Activated CD4-positive, alpha-beta T cell treated with anti-CD3 and anti-CD28 coated beads, Interleukin-2, amount 50 U/mL, for 4 hours (primary cell): Measurements from ENCODE around the gene BIRC2.

ENCODE experiments used
- DNase-seq, 2 experiments: peaks; one replicate each; pipeline ENCODE4 v3.0.0-alpha.2; 2020

BIRC2 gene

DNA sequence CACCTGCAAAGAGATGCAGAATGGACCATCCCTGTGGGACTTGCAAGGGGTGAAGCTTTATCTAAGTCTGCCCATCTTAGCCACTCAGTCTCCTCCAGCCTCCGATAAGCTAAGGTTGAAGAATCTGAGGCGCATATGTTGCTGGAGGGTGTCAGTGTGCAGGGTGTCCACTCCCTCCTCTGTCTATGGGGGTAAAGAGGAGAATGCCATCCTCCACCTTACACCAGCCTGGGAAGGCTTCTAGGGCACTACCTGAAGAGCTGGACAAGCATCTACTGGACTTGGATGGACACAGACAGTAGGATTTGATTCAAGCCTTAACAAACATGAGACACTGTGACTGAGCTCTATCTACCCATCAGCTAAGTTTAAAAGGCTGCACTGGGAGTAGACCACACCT is 59.1 kb downstream of the BIRC2 start:
- no peak for DNase-seq

DNA sequence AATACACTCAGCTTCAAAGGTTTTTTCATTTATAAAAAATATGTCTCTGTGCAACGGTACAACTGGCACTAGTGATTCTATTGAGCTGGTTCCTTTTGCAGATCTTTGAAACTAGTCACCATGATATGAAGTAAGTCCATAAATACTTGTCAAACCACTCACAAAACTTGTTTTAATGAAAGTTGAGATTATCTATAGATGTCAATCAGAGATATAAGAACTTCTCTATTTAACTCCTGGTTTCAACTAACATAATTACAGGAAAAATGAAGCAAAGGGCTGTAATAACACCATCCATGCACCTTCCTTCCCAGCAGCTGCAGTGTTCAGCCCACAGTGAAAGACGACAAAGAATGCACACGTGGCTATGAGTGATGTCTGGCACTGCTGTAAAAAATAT is 60.9 kb downstream of the BIRC2 start:
- no peak for DNase-seq

DNA sequence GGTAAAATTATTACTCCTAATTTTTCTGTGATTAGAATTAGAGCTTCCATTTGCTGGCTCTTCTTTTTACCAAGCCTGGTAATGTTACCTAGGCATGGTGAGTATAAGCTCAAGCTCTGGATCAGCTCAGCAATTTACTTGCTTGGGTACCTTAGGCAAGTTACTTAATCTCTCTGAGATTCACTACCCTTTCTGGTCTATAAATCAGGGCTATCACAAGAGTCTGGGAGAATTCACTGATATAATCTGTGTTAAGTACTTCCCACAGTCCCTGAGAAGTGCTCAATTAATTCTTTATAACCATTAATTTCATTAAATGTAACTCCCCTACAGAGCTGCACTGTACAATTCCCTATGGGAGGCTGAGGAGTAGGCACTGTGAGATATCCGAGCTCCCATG is 61.3 kb downstream of the BIRC2 start:
- no peak for DNase-seq

DNA sequence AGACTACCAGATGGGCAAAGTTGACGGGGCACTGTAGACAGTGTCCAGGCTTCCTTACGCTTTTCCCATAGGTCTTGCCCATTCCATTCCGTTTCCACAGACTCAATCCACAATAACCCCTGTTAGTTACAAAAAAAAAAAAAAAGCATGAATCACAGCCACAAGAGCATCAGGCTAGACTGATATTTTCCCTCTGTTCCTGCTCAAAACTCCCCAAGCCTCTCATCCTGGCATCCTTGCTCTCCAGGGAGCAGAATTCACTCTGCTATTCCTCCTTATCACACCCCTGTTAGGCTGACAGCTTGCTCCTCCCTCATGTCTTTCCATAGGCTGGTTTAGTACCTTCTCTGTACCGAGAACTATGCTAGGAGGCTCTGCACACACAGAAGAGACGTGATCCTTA is 63.4 kb downstream of the BIRC2 start:
- DNase-seq: no peak

DNA sequence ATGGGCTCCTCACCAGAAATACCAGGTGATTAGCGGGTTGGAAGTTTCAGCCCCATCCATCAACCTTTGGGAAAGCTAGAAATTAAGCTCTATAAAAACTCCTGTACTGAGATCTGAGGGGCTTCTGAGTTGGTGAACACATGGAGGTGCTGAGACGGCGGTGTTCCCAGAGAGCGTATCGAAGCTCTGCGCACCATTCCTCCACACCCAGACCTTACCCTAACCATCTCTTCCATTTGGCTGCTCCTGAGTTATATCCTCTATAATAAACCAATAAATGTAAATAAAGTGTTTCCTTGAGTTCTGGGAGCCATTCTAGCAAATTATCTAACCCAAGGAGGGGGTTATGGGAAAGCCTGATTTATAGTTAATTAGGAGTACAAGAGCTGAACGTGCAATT is 64.1 kb downstream of the BIRC2 start:
- DNase-seq: no peak

DNA sequence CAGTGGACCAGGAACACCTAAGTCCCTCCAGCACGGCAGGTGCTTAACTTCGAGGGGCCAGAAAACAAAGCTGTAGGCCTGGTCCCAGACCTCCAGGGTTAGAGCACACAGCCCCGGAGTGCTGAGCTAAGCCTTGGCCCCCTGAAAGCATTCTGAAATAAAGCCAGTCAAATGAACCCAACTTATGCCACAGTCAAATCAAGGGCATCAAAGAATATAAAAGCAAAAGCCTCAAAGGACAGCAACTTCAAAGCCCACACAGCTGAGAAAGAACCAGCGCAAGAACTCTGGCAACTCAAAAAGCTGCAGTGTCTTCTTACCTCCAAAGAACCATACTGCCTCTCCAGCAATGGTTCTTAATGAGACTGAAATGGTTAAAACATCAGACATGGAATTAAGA is 66.5 kb downstream of the BIRC2 start:
- no peak for DNase-seq

DNA sequence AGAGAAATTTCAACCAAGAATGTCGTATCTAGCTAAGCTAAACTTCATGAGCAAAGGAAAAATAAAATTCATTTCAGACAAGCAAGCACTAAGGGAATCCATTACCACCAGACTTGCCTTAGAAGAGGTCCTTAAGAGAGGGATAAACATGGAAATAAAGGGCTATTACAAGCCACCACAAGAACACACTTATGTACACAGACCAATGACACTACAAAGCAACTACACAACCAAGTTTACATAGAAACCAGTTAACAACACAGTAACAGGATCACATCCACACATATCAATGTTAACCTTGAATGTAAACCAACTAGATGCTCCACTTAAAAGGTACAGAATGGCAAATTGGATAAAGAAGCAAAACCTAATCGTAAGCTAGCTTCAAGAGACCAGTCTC is 67.5 kb downstream of the BIRC2 start:
- no peak for DNase-seq

DNA sequence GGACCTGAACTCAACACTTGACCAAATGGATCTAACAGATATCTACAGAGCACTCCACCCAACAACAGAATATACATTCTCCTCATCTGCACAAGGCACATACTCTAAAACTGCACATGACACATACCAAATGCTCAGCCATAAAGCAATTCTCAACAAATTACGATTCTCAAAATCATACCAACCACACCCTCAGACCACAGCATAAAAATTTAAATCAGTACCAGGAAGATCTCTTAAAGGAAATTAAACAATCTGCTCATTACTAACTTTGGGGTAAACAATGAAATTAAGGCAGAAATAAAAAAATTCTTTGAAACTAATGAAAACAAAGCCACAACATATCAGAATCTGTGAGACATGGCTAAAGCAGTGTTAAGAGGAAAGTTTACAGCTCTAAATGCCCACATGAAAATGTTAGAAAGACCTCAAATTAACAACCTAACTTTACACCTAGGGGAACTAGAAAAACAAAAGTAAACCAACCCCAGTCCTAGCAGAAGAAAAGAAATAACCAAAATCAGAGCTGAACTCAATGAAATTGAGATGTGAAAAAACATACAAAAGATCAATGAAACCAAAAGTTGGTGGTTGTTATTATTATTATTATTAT is 68.4 kb downstream of the BIRC2 start:
- no peak for DNase-seq

DNA sequence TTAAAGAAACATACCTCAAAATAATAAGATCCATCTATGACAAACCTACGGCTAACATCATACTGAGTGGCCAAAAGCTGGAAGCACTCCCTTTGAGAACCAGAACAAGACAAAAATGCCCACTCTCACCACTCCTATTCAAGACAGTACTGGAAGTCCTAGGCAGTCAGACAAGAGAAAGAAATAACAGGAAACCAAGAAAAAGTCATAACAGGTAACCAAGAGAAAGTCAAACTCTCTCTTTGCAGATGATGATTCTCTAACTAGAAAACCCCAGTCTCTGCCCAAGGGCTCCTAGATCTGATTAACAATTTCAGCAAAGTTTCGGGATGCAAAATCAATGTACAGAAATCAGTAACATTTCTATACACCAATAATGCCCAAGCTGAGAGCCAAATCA is 70.0 kb downstream of the BIRC2 start:
- DNase-seq: no peak

DNA sequence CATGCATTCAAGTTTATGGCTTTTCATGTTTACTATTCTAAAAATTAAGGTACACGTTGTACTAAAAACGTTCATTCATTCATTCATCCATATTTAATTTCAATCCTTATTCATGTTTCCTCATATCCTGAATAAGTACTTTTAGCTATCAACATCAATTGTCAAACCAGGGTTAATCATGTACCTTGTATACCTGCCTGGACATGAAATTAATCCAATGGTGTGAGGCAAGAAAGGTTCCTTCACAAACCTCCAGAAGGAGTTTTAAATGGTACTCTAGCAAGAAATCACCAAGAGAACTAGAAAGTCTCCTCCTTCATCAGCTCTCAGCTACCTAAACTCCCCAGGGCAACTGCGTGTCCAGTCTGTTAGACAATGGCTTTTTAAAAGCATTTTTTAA is 72.2 kb downstream of the BIRC2 start:
- DNase-seq: no peak

DNA sequence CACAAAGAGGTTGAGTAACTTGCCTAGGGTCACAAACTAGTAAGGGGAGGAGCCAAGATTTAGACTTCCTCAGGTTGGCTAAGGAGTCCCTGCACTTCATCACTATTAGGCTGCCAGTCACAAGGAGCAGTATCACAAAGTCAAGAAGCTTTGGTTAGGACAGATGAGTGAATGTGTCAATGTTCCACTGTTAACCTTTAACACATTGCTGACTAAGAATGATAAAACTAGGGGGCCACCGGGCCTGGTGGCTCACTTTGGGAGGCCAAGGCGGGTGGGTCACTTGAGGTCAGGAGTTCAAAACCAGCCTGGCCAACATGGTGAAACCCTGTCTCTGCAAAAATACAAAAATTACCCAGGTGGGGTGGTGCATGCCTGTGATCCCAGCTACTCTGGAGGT is 73.5 kb downstream of the BIRC2 start:
- no peak for DNase-seq

DNA sequence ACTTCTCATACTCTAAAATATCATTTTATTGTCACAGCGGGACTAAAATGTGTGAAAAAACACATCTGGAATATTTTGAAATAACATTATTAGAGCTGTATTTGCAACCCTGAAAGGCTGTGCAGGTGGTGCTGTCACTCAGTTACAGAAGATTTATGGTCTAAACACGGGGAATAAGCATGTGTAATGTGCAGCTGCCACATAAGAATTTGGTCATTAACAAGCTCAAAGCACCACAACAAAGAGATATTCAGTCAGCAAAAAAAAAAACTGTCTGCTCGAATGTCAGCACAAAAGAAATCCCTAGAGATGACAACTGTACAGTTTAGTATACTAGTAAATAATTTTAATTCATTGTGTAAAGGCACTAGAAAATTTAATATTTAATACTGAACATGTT is 74.2 kb downstream of the BIRC2 start:
- no peak for DNase-seq

DNA sequence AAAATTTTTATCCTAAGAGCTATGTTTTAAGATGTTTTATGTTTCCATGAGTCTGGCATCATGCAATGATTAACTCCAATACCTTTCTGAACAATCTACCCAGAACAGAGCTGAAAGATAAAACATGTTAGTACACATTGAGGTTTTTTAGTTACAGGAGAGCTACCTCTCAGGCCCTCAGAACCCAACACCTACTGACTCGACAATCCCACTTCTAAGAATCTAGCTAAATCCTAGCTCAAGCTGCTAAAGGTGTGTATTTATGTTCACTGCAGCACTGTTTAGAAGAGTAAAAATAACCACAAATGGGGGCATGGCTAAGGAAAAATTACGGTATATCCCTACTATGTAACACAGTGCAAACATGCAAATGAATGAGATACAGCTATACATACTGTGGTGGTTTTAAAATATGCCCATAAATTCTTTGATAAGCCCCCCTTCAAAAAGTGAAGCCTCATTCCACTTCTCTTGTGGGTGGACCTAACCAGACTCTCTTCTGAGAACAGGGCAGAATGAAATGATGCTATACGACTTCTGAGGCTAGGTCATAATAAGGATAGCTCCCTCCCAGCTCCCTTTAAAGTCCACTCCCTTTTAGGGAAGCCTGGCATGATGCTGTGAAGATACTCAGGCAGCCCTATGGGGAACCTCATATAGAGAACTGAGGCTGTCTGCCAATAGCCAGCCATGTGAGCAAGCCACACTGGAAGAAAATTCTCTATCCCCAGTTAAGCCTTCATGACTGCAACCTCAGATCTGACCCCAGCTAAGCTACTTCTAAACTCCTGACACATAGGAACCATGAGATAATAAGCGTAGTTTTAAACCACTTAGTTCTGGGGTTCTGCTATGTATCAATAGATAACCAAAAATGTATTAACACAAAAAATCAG is 76.1 kb downstream of the BIRC2 start:
- no peak for DNase-seq

DNA sequence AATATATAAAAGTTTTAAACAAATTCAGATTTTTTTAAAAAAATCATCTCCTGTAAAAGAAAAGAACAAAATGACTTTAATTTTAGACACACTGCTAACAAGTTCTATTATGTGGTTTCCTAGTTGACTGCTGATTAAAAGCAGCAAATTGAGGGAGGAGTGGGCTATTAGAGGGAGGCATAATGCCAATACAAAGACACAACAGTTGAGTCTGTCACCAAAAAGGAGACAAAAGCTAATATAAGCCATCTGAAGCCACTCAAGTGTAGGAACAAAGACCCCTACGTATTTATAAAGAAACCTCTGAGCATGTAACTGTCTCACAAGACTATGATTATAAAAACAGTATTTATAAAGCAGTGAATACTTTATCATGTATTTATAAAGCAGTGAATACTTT is 76.9 kb downstream of the BIRC2 start:
- no peak for DNase-seq

DNA sequence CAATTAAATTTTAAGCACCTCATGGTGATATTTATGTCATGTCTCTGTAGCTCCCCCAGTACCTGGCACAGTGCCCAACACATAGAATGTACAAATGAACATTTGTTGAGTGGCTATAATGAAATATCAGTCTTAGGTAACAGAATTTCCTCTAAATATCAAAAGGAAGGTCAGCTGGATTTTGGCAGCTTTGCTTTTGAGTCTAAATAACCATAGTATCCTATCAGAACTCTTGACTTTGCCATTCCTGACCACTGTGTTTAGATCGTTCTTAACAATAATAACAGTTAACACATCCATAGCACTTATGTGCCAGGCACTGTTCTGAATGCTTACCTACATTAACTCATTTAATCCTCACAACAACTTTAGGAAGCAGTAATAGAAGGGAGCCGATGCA is 79.0 kb downstream of the BIRC2 start:
- DNase-seq: no peak

DNA sequence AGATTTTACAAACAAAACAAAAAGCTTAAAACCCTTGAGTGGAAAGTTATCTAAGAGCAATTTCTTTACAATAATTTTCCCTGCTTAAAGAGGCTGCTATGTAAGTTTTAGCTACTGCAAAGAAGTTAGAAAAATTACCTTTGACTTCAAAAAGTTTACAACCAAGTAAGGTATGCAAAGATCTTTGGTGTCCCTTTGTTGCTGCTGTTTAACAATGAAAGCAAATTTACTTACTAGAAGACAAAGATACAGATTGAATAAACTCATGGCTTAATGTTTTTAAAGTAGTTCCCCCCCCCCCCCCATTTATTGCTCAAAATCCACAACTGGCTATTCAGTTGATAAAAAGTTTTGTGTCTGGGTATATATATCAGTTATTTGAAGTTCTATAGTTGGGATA is 79.6 kb downstream of the BIRC2 start:
- no peak for DNase-seq

DNA sequence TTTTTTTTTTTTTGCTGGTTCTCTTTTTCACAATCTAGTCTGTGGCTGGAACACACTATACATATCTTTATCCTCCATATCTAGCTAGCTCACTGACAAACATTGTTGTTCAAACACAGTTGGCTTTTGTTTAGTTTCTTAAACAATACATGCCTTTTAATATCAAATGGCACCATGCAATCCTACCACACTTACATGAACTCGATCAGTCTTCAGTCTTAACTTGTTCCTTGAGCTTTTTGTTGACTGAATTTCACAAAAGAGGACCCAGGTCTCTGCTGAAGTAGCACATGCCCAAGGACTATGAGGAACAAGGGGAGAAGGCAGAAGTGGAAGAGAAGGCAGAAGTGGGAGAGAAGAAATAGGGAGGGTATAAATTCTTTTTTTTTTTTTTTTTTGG is 80.1 kb downstream of the BIRC2 start:
- DNase-seq: no peak
